SK-N-SH treated with all-trans-retinoic acid at 6 μM for 48 hours (cell line): ENCODE results near the gene SLC38A7.

Experiments used
- ARNTL ChIP-seq: fragments of 450-650 bp; formaldehyde crosslinking; IDR thresholded peaks from 2 replicates; pipeline ENCODE4 v1.5.0; 2020; ENCODE audit warnings: low read depth, mild to moderate bottlenecking, moderate library complexity, borderline replicate concordance
- PATZ1 ChIP-seq: fragments of 250-450 bp; sonication (Bioruptor Pico); IDR thresholded peaks from 2 replicates; pipeline ENCODE4 v1.8.0; 2020; ENCODE audit warnings: mild to moderate bottlenecking, moderate library complexity, borderline replicate concordance

GRCh38 chr16:58658796-58659211, 25.8 kb downstream of the SLC38A7 start:
- TF ChIP-seq PATZ1 (CRISPR knock-in tag): no peak
- TF ChIP-seq ARNTL (CRISPR knock-in tag): no peak
